ENCODE measurements around the gene KCNQ5. TPM values are rescaled to one million over a fixed set of nuclear protein-coding genes. Genes with fewer than 3 reads are reported as not detected.

Gene KCNQ5
- total and polyA plus RNA-seq, 10 of the 15 experiments (the other 5 are each of a cell fraction or from before 2014, with no cell fraction given) = 0.60 to 16.2 (median 3.2) TPM

DNA sequence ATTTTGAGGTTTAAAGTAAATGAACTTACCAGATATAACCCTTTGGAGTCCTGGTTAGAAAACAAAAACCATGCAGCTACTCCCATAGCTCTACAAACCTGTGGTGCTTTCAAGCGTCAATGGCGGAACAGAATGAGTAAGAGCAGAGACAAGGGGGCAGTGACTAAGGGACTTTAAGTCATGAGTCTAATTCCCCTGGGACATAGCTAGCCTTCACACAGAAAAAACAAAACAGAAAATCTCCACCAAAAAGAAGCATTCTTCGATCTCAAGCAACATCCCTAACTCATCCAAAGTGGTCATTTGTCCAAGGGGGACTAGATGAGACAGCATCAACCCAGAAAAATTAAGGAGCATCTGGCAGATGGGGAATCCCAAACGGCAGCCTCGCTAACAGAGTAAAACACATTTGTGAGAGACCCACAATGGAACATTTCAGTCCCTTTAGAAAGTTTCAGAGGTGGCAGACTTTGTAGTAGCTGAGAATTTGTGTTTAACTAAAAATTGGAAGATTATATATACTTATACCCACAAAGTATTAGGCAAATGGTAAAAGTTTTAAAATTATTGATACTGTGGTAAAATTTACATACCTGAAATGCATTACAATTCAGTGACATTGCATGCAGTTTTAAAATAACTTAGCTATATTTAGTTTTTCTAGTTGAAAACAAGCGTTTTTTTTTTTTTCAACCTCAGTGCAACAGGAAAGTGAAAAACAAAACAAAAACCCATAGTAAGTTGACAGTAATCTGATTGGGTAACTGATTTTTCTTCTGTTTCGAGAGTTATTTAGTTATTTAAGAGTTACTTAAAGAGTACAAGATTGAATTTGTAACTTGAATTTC lies 67.5 kb downstream of the KCNQ5 start (continued):
- TF ChIP-seq NFIC (IDR thresholded peaks at IDR 0.05; ENCODE audit: low read depth, low read length) (peak; percentile 89), JUND (IDR thresholded peaks at IDR 0.05; ENCODE audit: low read depth, low read length) (peak; percentile 61; the same call in 1 of the 2 replicates), YY1 (IDR thresholded peaks at IDR 0.05; ENCODE audit: low read depth, low read length) (peak; percentile 94), ZZZ3 (IDR thresholded peaks at IDR 0.05; ENCODE audit: control insufficient read depth, insufficient read length, low read depth) (no peak), CHD1 (IDR thresholded peaks at IDR 0.05; ENCODE audit: low read depth, low read length) (peak; percentile 70; the same call in 1 of the 2 replicates), NR2F1 (conservative IDR thresholded peaks at IDR 0.05) (0 out of 2 replicates have a peak, but pooled peaks have one; percentile 38), MTA3 (IDR thresholded peaks at IDR 0.05; ENCODE audit: borderline replicate concordance, low read length) (0 out of 2 replicates have a peak, but pooled peaks have one; percentile 38), IRF4 (IDR thresholded peaks at IDR 0.05; ENCODE audit: low read depth, low read length) (peak; percentile 89), ZNF207 (IDR thresholded peaks at IDR 0.05; ENCODE audit: borderline replicate concordance) (peak; percentile 84), KLF5 (IDR thresholded peaks at IDR 0.05; ENCODE audit: partially characterized antibody) (peak; percentile 38), EP300 (IDR thresholded peaks at IDR 0.05; ENCODE audit: borderline replicate concordance in 1 of 2, control insufficient read depth in 1 of 2, low read depth in 2 of 2, low read length in 2 of 2) (peak; percentile 89 to 93; a peak in 3 of 4 replicates), FOS (IDR thresholded peaks at IDR 0.05; ENCODE audit: borderline replicate concordance, extremely low read depth, insufficient read length) (no peak), RAD51 (IDR thresholded peaks at IDR 0.05) (peak; percentile 37), JUNB (IDR thresholded peaks at IDR 0.05) (peak; percentile 82), SRF (IDR thresholded peaks at IDR 0.05; ENCODE audit: low read depth in 2 of 2, low read length in 2 of 2) (no peak), PAX8 (IDR thresholded peaks at IDR 0.05) (peak; percentile 14; the same call in 1 of the 2 replicates), ZSCAN29 (IDR thresholded peaks at IDR 0.05) (no peak), TCF3 (IDR thresholded peaks at IDR 0.05; ENCODE audit: borderline replicate concordance, insufficient read depth, low read depth, low read length) (no peak), ZNF217 (IDR thresholded peaks at IDR 0.05) (0 out of 2 replicates have a peak, but pooled peaks have one; percentile 38), HDAC2 (IDR thresholded peaks at IDR 0.05) (no peak), NFYA (IDR thresholded peaks at IDR 0.05; ENCODE audit: borderline replicate concordance, low read depth, low read length) (no peak), BACH1 (IDR thresholded peaks at IDR 0.05; ENCODE audit: borderline replicate concordance) (peak; percentile 86; the same call in 1 of the 2 replicates), SMAD1 (IDR thresholded peaks at IDR 0.05; ENCODE audit: low read depth, partially characterized antibody) (peak; percentile 92)
- TF ChIP-seq, protein P1, sequence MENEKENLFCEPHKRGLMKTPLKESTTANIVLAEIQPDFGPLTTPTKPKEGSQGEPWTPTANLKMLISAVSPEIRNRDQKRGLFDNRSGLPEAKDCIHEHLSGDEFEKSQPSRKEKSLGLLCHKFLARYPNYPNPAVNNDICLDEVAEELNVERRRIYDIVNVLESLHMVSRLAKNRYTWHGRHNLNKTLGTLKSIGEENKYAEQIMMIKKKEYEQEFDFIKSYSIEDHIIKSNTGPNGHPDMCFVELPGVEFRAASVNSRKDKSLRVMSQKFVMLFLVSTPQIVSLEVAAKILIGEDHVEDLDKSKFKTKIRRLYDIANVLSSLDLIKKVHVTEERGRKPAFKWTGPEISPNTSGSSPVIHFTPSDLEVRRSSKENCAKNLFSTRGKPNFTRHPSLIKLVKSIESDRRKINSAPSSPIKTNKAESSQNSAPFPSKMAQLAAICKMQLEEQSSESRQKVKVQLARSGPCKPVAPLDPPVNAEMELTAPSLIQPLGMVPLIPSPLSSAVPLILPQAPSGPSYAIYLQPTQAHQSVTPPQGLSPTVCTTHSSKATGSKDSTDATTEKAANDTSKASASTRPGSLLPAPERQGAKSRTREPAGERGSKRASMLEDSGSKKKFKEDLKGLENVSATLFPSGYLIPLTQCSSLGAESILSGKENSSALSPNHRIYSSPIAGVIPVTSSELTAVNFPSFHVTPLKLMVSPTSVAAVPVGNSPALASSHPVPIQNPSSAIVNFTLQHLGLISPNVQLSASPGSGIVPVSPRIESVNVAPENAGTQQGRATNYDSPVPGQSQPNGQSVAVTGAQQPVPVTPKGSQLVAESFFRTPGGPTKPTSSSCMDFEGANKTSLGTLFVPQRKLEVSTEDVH (IDR thresholded peaks at IDR 0.05; ENCODE audit: low read depth, partially characterized antibody) = no peak
- TF ChIP-seq, protein P2, sequence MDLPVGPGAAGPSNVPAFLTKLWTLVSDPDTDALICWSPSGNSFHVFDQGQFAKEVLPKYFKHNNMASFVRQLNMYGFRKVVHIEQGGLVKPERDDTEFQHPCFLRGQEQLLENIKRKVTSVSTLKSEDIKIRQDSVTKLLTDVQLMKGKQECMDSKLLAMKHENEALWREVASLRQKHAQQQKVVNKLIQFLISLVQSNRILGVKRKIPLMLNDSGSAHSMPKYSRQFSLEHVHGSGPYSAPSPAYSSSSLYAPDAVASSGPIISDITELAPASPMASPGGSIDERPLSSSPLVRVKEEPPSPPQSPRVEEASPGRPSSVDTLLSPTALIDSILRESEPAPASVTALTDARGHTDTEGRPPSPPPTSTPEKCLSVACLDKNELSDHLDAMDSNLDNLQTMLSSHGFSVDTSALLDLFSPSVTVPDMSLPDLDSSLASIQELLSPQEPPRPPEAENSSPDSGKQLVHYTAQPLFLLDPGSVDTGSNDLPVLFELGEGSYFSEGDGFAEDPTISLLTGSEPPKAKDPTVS (IDR thresholded peaks at IDR 0.05; ENCODE audit: low read depth, low read length) = 0 out of 2 replicates have a peak, but pooled peaks have one; percentile 33
- TF ChIP-seq, protein P3, sequence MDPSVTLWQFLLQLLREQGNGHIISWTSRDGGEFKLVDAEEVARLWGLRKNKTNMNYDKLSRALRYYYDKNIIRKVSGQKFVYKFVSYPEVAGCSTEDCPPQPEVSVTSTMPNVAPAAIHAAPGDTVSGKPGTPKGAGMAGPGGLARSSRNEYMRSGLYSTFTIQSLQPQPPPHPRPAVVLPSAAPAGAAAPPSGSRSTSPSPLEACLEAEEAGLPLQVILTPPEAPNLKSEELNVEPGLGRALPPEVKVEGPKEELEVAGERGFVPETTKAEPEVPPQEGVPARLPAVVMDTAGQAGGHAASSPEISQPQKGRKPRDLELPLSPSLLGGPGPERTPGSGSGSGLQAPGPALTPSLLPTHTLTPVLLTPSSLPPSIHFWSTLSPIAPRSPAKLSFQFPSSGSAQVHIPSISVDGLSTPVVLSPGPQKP (IDR thresholded peaks at IDR 0.05; ENCODE audit: low read depth, low read length) = no peak

Measured in GM12878 (cell line).